ENCODE results near the gene APMAP. TPM values are rescaled to one million over a fixed set of nuclear protein-coding genes. Genes with fewer than 3 reads are reported as not detected.

Gene APMAP
- total RNA-seq, 4 donors from 2014 or later = 45.3 to 83.1 (median 54.1) TPM

DNA sequence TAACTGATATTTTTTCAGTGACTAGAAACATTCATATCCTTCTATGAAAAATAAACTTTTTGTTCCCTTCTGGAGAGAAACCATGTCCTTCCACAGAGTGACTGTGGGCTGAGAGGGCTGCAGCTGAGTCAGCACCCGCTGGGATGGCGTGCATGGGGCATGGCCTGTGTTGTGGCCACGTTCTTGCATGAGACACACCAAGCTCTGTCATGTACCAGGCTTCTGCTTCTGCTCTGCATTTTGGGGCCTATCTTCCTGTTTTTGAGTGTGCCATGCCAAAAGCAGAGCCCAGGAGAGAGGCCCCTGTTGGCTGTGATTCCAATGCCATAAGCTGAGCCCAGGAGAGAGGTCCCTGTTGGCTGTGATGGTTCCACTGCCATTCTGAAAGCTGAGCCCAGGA is 10.8 kb downstream of the APMAP start:
- Histone ChIP-seq H3K36me3 (peaks cover 0 to 66% (median 4%) of the 10 kb centered on the region in 3 donors), H3K9me3 (no peaks in the 10 kb centered on the region), H3K27me3 (no peaks in the 10 kb centered on the region), H3K4me3 (no peak overlapping the region), H3K4me1 (peaks cover 3 to 44% (median 4%) of the 10 kb centered on the region in 4 donors), H3K27ac (peak overlapping the region in 2 of 4 donors; percentile 62 to 76)
- no peak for DNase-seq (ENCODE audit: low spot score in 2 of 2)
- WGBS, 2 donors = 46 to 52% methylated on average over 3 of the region's 3 CpGs
- TF ChIP-seq EP300 (IDR thresholded peaks at IDR 0.05) (peak in 1 of 2 donors; percentile 42), POLR2A (IDR thresholded peaks at IDR 0.05) (no peak)
- TF ChIP-seq, protein P1, sequence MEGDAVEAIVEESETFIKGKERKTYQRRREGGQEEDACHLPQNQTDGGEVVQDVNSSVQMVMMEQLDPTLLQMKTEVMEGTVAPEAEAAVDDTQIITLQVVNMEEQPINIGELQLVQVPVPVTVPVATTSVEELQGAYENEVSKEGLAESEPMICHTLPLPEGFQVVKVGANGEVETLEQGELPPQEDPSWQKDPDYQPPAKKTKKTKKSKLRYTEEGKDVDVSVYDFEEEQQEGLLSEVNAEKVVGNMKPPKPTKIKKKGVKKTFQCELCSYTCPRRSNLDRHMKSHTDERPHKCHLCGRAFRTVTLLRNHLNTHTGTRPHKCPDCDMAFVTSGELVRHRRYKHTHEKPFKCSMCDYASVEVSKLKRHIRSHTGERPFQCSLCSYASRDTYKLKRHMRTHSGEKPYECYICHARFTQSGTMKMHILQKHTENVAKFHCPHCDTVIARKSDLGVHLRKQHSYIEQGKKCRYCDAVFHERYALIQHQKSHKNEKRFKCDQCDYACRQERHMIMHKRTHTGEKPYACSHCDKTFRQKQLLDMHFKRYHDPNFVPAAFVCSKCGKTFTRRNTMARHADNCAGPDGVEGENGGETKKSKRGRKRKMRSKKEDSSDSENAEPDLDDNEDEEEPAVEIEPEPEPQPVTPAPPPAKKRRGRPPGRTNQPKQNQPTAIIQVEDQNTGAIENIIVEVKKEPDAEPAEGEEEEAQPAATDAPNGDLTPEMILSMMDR (IDR thresholded peaks at IDR 0.05) = no peak

DNA sequence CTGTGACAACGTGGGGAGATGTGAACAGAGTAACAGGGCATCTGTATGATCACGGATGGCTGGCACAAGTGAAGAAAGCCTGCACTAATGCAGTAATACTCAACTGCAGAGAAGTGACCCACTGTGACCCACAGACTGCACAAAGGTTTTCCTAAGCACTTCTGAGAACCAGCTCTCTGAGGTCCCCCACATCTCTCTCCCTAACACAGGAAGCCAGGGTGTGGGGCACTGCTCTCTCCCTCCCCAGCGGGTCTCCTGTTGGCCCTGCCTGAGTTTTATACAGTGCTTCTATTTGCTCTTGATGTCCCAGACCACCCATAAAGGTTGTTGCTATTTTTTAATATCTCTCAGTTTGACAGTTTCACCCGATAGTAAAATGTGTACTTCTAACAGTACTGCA is 11.3 kb downstream of the APMAP start:
- H3K27ac ChIP-seq = peak overlapping the region in 3 of 4 donors; percentile 23 to 76 (median 62)
- H3K4me3 ChIP-seq = no peak overlapping the region
- DNase-seq (ENCODE audit: low spot score in 2 of 2) = no peak
- H3K27me3 ChIP-seq = no peaks in the 10 kb centered on the region
- WGBS, 2 donors = 43 to 51% methylated on average over 4 of the region's 4 CpGs
- TF ChIP-seq POLR2A (IDR thresholded peaks at IDR 0.05) = no peak
- TF ChIP-seq, protein P1 (IDR thresholded peaks at IDR 0.05) = no peak
- TF ChIP-seq EP300 (IDR thresholded peaks at IDR 0.05) = no peak
- peaks cover 0 to 3% (median 0%) of the 10 kb centered on the region in 4 donors for H3K9me3 ChIP-seq
- H3K36me3 ChIP-seq = peaks cover 0 to 71% (median 8%) of the 10 kb centered on the region in 3 donors
- H3K4me1 ChIP-seq = peaks cover 3 to 44% (median 4%) of the 10 kb centered on the region in 4 donors

DNA sequence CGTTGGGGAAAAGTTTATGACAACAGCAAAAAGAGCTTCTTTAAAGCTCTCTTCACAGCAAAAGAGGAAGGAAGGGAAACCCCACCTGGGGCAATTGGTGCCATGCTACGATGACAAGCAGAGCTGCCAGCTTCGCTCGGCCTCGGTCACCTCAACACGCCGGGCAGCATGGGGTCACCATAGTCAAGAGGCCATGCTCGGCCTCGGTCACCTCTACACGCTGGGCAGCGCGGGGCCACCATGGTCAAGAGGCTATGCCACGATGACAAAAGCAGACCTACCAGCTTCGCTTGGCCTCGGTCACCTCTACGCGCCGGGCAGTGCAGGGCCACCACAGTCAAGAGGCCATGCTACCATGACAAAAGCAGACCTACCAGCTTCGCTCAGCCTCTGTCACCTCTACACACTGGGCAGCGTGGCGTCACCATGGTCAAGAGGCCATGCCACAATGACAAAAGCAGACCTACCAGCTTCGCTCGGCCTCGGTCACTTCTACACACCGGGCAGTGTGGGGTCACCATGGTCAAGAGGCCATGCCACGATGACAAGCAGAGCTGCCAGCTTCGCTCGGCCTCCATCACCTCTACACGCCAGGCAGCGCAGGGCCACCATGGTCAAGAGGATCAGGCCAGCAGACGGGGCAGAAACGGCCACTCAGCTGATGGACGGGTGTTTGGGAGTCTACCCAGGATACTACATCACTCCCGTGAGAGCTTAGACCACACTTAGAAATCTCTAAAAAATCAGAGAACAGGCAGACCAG is 12.1 kb downstream of the APMAP start:
- Histone ChIP-seq H3K4me1 (peaks cover 3 to 44% (median 4%) of the 10 kb centered on the region in 4 donors), H3K36me3 (peaks cover 0 to 80% (median 10%) of the 10 kb centered on the region in 3 donors), H3K4me3 (no peak overlapping the region), H3K27me3 (no peaks in the 10 kb centered on the region), H3K9me3 (peaks cover 0 to 8% (median 0%) of the 10 kb centered on the region in 4 donors), H3K27ac (peak overlapping the region in 2 of 4 donors; percentile 62 to 76)
- 87 to 92% methylated on average over 25 to 30 of the region's 34 CpGs for WGBS, 2 donors
- no peak for DNase-seq (ENCODE audit: low spot score in 2 of 2)
- TF ChIP-seq POLR2A (IDR thresholded peaks at IDR 0.05) (no peak), EP300 (IDR thresholded peaks at IDR 0.05) (no peak)
- TF ChIP-seq, protein P1 (IDR thresholded peaks at IDR 0.05) = no peak

DNA sequence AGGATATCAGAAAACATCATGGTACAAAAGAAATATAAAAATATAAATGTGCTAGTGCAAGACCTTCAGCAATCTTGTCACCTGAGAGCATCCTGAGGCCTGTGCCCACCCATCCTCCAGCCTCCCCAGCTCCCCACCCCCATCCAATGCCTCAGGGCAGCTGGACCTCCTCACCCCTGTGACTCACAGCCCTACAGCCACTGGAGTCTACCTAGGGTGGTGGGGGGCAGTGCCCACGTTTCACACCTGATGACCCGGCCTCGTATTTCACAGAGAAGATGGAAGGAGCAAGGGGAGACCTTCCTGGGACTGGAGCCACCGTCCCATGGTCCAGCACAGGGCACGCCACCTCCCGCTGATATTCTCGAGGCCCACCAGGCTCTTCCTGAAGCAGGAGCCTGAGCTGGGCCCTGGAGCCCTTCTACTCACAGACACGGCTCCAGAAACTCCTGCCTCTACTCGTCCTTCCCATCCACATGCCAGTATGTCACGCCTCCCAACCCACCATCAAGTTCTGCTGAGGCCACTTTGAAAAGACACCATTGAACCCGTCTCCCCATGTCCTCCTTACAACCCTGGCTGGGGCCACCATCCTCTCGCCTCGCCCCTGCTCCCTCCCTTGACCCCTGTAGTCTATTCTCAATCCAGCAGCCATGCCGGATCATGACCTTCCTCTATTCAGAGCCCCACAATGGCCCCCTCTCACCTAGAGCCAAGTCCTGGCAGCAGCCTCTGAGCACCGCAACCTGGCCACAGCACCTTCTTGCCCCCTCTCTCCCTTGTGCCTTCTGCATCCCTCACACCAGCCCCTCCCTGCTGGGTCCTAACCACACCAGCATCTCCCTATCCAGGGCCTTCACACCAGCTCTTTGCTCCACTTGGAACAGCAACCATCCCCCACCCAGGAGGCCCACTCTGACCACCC is 13.3 kb downstream of the APMAP start:
- peaks cover 3 to 34% (median 4%) of the 10 kb centered on the region in 4 donors for H3K4me1 ChIP-seq
- WGBS, 2 donors = 91 to 92% methylated on average over 15 of the region's 15 CpGs
- H3K36me3 ChIP-seq = peaks cover 0 to 87% (median 10%) of the 10 kb centered on the region in 3 donors
- H3K27me3 ChIP-seq = no peaks in the 10 kb centered on the region
- peaks cover 0 to 12% (median 0%) of the 10 kb centered on the region in 4 donors for H3K9me3 ChIP-seq
- DNase-seq (ENCODE audit: low spot score in 2 of 2) = no peak
- no peak overlapping the region for H3K4me3 ChIP-seq
- peak overlapping the region in 2 of 4 donors; percentile 50 to 74 for H3K27ac ChIP-seq
- no peak for TF ChIP-seq POLR2A (IDR thresholded peaks at IDR 0.05)
- TF ChIP-seq, protein P1 (IDR thresholded peaks at IDR 0.05) = no peak
- TF ChIP-seq EP300 (IDR thresholded peaks at IDR 0.05) = no peak

Data from tibial nerve (tissue), 4 donors.